NCI-H226 (cell line): ENCODE measurements around the gene TYRO3.
"Not testable (repeated sequence)": the region's sequence is repeated elsewhere in the genome, so short reads cannot be mapped to it uniquely, and the experiment has no call there.

Experiments
- DNase-seq: peaks from one replicate; pipeline ENCODE4 v3.0.0-alpha.2; 2015

TYRO3 gene

GRCh38 chr15:41554915-41555314, 4.1 kb upstream of the TYRO3 start:
- no peak for DNase-seq

GRCh38 chr15:41556677-41557076, 2.3 kb upstream of the TYRO3 start:
- no peak for DNase-seq

GRCh38 chr15:41557673-41558399, 1.2 kb upstream of the TYRO3 start:
- DNase-seq = peak; percentile 55

GRCh38 chr15:41559239-41559782, 299 bp downstream of the TYRO3 start:
- no peak for DNase-seq

GRCh38 chr15:41560572-41560874, 1.5 kb downstream of the TYRO3 start:
- DNase-seq = no peak

GRCh38 chr15:41561104-41561776, 2.2 kb downstream of the TYRO3 start:
- DNase-seq = no peak

- no peak for DNase-seq
These were observed 2.7 kb downstream of the TYRO3 start for GRCh38 chr15:41561777-41562145.

- no peak for DNase-seq
These were observed 3.2 kb downstream of the TYRO3 start for GRCh38 chr15:41562244-41562643.

- DNase-seq = no peak
These were observed 3.8 kb downstream of the TYRO3 start for GRCh38 chr15:41562784-41563198.

GRCh38 chr15:41564286-41564959, 5.4 kb downstream of the TYRO3 start:
- no peak for DNase-seq

GRCh38 chr15:41564960-41565502, 6.0 kb downstream of the TYRO3 start:
- DNase-seq = no peak

- DNase-seq = no peak
These were observed 6.7 kb downstream of the TYRO3 start for GRCh38 chr15:41565702-41566101.

GRCh38 chr15:41566121-41566885, 7.3 kb downstream of the TYRO3 start:
- no peak for DNase-seq

- no peak for DNase-seq
These were observed 8.2 kb downstream of the TYRO3 start for GRCh38 chr15:41567261-41567660.

GRCh38 chr15:41567862-41568261, 8.8 kb downstream of the TYRO3 start:
- no peak for DNase-seq

GRCh38 chr15:41568350-41569017, 9.5 kb downstream of the TYRO3 start:
- DNase-seq = no peak

GRCh38 chr15:41569232-41569631, 10.2 kb downstream of the TYRO3 start:
- DNase-seq = not testable (repeated sequence)

- no peak for DNase-seq
These were observed 11.8 kb downstream of the TYRO3 start for GRCh38 chr15:41570764-41571163.

- DNase-seq = no peak
These were observed 12.9 kb downstream of the TYRO3 start for GRCh38 chr15:41571948-41572347.

GRCh38 chr15:41572866-41573265, 13.9 kb downstream of the TYRO3 start:
- no peak for DNase-seq

GRCh38 chr15:41573396-41573795, 14.4 kb downstream of the TYRO3 start:
- DNase-seq = no peak

GRCh38 chr15:41574158-41574557, 15.1 kb downstream of the TYRO3 start:
- DNase-seq = no peak
